Panc1 (cell line): ENCODE results near the gene CRIP2. TPM values are rescaled to one million over a fixed set of nuclear protein-coding genes. Genes with fewer than 3 reads are reported as not detected.

Experiments
- ATAC-seq: fragments of 200-7000 bp; cut with Tn5 transposase; 2 replicates; pipeline ENCODE4 v1.9.1; 2020; ENCODE audit warnings: mild to moderate bottlenecking, moderate library complexity
- BruUV-seq: library from RNA; stranded (reverse); fragments of 400-500 nt; replicated peaks from 2 replicates; lab custom pipeline; 2021; lab: Mats Ljungman, UMichigan
- CTCF ChIA-PET: fragments of 300-600 bp; sonication (Branson Sonifier 250); formaldehyde crosslinking; loops from one replicate; lab custom pipeline; 2022; ENCODE audit warnings: antibody characterized with exemption; lab: Charles Lee
- POLR2A ChIA-PET: fragments of 300-600 bp; sonication (Branson Sonifier 250); formaldehyde crosslinking; loops from one replicate; lab custom pipeline; 2022; ENCODE audit warnings: antibody characterized with exemption; lab: Charles Lee
- DNase-seq: peaks from one replicate; pipeline ENCODE4 v3.0.0-alpha.2; 2010; ENCODE audit warnings: low read depth, low spot score
- H3K27ac ChIP-seq: 2 replicates; pipeline ENCODE4 v1.5.1; 2011; ENCODE audit warnings: mild to moderate bottlenecking, low read length, inconsistent platforms
- H3K27me3 ChIP-seq: fragments of 200-500 bp; sonication (Bioruptor generic); 2 replicates; pipeline ENCODE4 v1.6.0; 2014; ENCODE audit warnings: low read length, inconsistent platforms; ENCODE audit not compliant: control insufficient read depth, insufficient read depth
- H3K36me3 ChIP-seq: fragments of 200-500 bp; sonication (Bioruptor generic); 2 replicates; pipeline ENCODE4 v1.5.1; 2014; ENCODE audit warnings: inconsistent platforms, mild to moderate bottlenecking, low read length, moderate library complexity; ENCODE audit not compliant: control insufficient read depth, insufficient read depth
- H3K4me1 ChIP-seq: 2 replicates; pipeline ENCODE4 v1.5.1; 2011; ENCODE audit warnings: inconsistent platforms, mild to moderate bottlenecking, low read length, moderate library complexity; ENCODE audit not compliant: control insufficient read depth, insufficient read depth
- H3K4me3 ChIP-seq, 2 experiments: 2 replicates each; pipeline ENCODE4 v1.5.1; 2011 to 2012; ENCODE audit warnings: low read depth in 2 of 2, low read length in 2 of 2, mild to moderate bottlenecking in 2 of 2, inconsistent platforms in 1 of 2, moderate library complexity in 1 of 2
- H3K9me3 ChIP-seq: fragments of 200-500 bp; sonication (Bioruptor generic); 2 replicates; pipeline ENCODE4 v1.5.1; 2014; ENCODE audit warnings: low read depth, mild to moderate bottlenecking, inconsistent platforms, low read length, moderate library complexity; ENCODE audit not compliant: control insufficient read depth, insufficient read depth
- CTCF ChIP-seq: fragments of 450-650 bp; IDR thresholded peaks from 2 replicates; pipeline ENCODE4 v1.5.1; 2017; ENCODE audit warnings: mild to moderate bottlenecking
- POLR2AphosphoS5 ChIP-seq: IDR thresholded peaks from 2 replicates; pipeline ENCODE4 v1.6.1; 2012; ENCODE audit warnings: mild to moderate bottlenecking, low read depth, low read length, moderate library complexity
- REST ChIP-seq, 2 experiments: IDR thresholded peaks; 2 replicates each; pipeline ENCODE4 v1.6.1; 2011 to 2012; ENCODE audit warnings: low read depth in 2 of 2, control low read depth in 1 of 2, low read length in 1 of 2, mild to moderate bottlenecking in 1 of 2, moderate library complexity in 1 of 2; ENCODE audit not compliant: insufficient read depth in 1 of 2
- SIN3A ChIP-seq: IDR thresholded peaks from 2 replicates; pipeline ENCODE4 v1.6.1; 2012; ENCODE audit warnings: low read depth, mild to moderate bottlenecking, low read length, moderate library complexity, borderline replicate concordance; ENCODE audit not compliant: insufficient read depth
- TCF7L2 ChIP-seq: IDR thresholded peaks from 2 replicates; pipeline ENCODE4 v1.6.1; 2011; ENCODE audit warnings: mild to moderate bottlenecking, low read depth, low read length, inconsistent platforms
- in situ Hi-C: cut with HindIII; loops from 2 replicates; pipeline ENCODE4 v1.10.0; 2016; ENCODE audit warnings: low sequenced_read_pairs, low pct_unique_long_range_greater_than_20kb
- intact Hi-C: fragments of 100-400 bp; cut with micrococcal nuclease; formaldehyde crosslinking; loops from one replicate; pipeline ENCODE4 v1.10.0; 2022; ENCODE audit not compliant: unreplicated experiment
- total RNA-seq: library from RNA; stranded (reverse); gene quantifications from one replicate; pipeline ENCODE4 v1.2.1, GENCODE V29; 2021; ENCODE audit not compliant: unreplicated experiment

Gene CRIP2
- total RNA-seq, 1 experiment from 2014 or later: 280 TPM

DNA sequence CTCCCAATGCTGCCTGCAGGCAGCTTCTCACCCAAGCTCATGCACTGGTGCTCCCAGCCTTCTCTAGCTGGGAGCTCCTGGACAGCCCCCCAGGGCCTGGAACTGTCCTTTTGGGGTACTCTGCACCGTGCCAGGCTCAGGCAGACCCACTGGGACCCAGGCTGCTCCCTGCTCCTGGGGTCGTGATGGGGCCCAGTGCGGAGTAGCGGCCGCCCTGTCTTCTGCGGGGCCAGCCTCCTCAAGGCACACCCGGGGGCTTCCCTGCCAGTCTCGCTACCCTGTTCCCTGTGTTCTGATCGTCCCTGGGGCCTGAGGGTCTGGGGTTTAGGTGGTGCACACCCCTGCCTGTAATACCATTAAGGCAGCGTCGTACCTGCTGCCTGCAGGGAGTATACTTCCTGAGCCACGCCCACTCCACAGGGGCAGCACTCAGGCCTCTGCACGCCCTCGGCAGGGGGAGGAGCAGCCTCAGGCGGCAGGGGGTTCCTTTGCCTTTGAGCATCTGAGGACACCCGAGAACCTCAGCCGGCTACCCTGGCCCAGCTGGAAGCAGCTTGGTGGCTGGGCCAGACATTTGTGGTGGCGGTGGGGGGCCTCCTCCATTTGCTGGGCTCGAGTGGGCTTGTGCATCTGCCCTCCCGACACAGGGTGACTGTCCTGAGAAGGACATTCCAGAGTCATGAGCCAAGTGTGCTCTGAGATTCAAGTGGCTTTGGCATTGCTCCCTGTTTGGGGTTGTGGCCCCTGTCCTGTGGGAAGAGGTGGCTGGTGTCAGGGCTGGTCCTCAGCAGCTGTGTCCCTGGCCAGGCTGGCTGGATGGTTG lies 9.2 kb upstream of the CRIP2 start:
- Histone ChIP-seq H3K36me3 (no peaks in the 10 kb centered on the region), H3K4me1 (peaks cover 18% of the 10 kb centered on the region), H3K27me3 (no peaks in the 10 kb centered on the region), H3K4me3 (no peak overlapping the region), H3K27ac (no peak overlapping the region), H3K9me3 (no peaks in the 10 kb centered on the region)
- peak; percentile 36 for ATAC-seq
- DNase-seq: no peak
- no TSS peak for BruUV-seq
- in situ Hi-C loops (no loop called here), intact Hi-C loops (no loop called here)
- CTCF ChIA-PET: no interaction called here
- POLR2A ChIA-PET: no interaction called here
- no peak for TF ChIP-seq TCF7L2
- TF ChIP-seq CTCF: no peak
- no peak for TF ChIP-seq POLR2AphosphoS5
- no peak for TF ChIP-seq REST (IDR thresholded peaks at IDR 0.05; ENCODE audit: insufficient read depth in 1 of 2, low read depth in 2 of 2, low read length in 1 of 2)
- no peak for TF ChIP-seq SIN3A

DNA sequence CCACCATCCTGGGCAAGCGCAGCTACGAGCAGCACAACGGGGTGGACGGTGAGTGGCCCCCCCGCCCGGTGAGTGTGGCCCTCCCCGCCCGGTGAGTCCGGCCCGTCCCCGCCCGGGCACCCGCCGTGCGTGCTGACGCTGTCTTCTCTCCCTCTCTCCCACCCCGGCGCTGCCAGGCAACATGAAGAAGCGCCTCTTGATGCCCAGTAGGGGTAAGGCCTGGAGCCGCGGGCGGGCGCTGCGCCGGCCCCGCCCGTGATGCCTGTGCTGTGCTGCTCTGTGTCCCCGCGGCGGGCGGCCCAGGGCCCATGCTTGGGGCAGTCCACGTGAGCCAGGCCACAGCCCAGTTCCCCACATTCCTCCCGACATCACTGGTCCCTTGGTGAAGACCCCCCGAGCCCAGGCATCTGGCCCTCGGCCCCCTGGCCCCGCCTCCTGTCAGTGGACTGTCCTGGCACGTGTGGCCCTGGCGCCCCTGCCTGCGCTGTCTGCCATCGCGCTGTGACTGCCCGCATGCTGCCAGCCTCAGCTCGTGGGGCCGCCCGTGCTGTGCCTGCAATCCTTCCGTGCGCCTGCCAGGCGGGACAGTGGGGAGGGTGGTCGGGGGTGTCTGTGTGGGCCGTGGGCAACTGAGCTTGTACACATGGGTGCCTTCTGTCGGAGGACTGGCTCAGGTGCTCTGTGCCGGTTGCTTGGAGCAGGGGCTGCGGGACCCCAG lies 7.9 kb upstream of the CRIP2 start:
- no peak for ATAC-seq
- Histone ChIP-seq H3K27ac (no peak overlapping the region), H3K36me3 (no peaks in the 10 kb centered on the region), H3K4me1 (peaks cover 27% of the 10 kb centered on the region), H3K9me3 (no peaks in the 10 kb centered on the region), H3K4me3 (no peak overlapping the region), H3K27me3 (no peaks in the 10 kb centered on the region)
- in situ Hi-C loops (no loop called here), intact Hi-C loops (no loop called here)
- DNase-seq: no peak
- no TSS peak for BruUV-seq
- CTCF ChIA-PET: no interaction called here
- TF ChIP-seq POLR2AphosphoS5 (no peak), CTCF (no peak), REST (IDR thresholded peaks at IDR 0.05; ENCODE audit: insufficient read depth in 1 of 2, low read depth in 2 of 2, low read length in 1 of 2) (no peak), TCF7L2 (no peak), SIN3A (no peak)
- POLR2A ChIA-PET: no interaction called here
